Upper lobe of left lung (tissue), 4 donors: ENCODE data around the gene PRTFDC1.

ENCODE experiments used
- CTCF ChIP-seq, 6 experiments: fragments of 450-650 bp in 4 of 6; fragments of 200-600 bp in 2 of 6; sonication (generic) in 2 of 6; IDR thresholded peaks; one replicate each; pipeline ENCODE4 v1.5.1; 2016 to 2019; ENCODE audit warnings: antibody characterized with exemption in 6 of 6
- POLR2A ChIP-seq, 4 donors: fragments of 450-650 bp; IDR thresholded peaks; one replicate each; pipeline ENCODE4 v1.5.1; 2016 to 2017; ENCODE audit warnings: antibody characterized with exemption in 4 of 4, mild to moderate bottlenecking in 2 of 4
- POLR2AphosphoS5 ChIP-seq, 2 donors: sonication (generic); formaldehyde crosslinking; IDR thresholded peaks; one replicate each; pipeline ENCODE4 v1.5.1; 2017; ENCODE audit warnings: antibody characterized with exemption in 2 of 2

DNA sequence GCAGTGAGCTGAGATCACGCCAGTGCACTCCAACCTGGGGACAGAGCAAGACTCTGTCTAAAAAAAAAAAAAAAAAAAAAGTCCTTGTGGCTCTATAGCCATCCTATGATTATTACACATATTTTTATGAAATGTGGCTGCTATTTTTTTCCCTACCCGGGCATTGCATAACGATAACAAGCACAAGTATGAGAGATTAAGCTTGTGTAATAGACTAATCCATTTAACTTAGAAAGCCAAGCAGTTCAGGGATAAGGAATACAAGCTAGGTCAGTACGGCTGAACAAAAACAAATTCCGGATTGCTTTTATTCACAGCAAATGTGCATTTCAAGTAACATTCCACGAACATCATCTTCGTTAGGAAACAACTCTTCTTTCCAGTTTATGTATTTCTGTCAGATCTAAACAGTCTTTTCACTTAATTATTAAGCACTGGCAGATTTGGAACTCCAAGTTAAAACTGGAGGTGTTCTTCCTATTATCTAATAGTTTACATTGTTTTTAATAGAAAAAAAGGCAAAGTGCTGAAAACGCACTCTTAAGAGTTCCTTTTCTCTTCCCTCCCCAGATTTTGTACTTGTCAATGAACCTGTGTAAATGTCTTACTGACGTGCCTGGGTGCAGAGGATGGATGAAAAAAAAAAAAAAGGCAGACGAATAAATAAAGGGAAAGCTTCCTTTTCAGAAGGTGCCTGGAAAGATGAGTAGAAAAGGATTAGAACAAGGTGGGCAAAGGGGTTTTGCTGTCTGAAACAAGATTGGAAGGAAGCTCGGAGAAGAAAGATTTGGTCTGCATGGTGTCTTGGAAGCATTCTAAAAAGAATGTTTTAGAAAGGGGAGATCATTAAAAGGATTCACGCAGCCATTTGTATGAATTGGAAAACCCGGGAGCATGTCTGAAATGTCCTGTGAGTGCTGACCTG, 81.1 kb downstream of the PRTFDC1 start:
- TF ChIP-seq CTCF (IDR thresholded peaks at IDR 0.05) (no peak), POLR2AphosphoS5 (IDR thresholded peaks at IDR 0.05) (no peak), POLR2A (IDR thresholded peaks at IDR 0.05) (no peak)
